GM23338 (cell line): ENCODE data around the gene ALPL. TPM values are rescaled to one million over a fixed set of nuclear protein-coding genes. Genes with fewer than 3 reads are reported as not detected.

Source experiments
- ATAC-seq: fragments of 200-7000 bp; cut with Tn5 transposase; 3 replicates; pipeline ENCODE4 v1.9.1; 2020
- DNase-seq: peaks from one replicate; pipeline ENCODE4 v3.0.0-alpha.2; 2015; ENCODE audit warnings: low spot score
- H2AFZ ChIP-seq: fragments of 200-600 bp; sonication (generic); 2 replicates; pipeline ENCODE4 v1.8.0; 2016; ENCODE audit warnings: antibody characterized with exemption, mild to moderate bottlenecking, moderate library complexity
- H3F3A ChIP-seq: fragments of 200-600 bp; sonication (generic); replicated peaks from 2 replicates; pipeline ENCODE4 v1.8.0; 2017; ENCODE audit warnings: antibody characterized with exemption, mixed run types, low read depth
- H3K27ac ChIP-seq: fragments of 200-600 bp; sonication (generic); 2 replicates; pipeline ENCODE4 v1.6.1; 2016; ENCODE audit warnings: low read depth
- H3K27me3 ChIP-seq: fragments of 200-600 bp; sonication (generic); 2 replicates; pipeline ENCODE4 v1.8.0; 2016; ENCODE audit warnings: mild to moderate bottlenecking, mixed run types, moderate library complexity; ENCODE audit not compliant: insufficient read depth
- H3K36me3 ChIP-seq: fragments of 200-600 bp; sonication (generic); 2 replicates; pipeline ENCODE4 v1.8.0; 2016; ENCODE audit warnings: mild to moderate bottlenecking; ENCODE audit not compliant: insufficient read depth
- H3K4me1 ChIP-seq: fragments of 200-600 bp; sonication (generic); 2 replicates; pipeline ENCODE4 v1.8.0; 2016; ENCODE audit warnings: mild to moderate bottlenecking, moderate library complexity; ENCODE audit not compliant: insufficient read depth
- H3K4me2 ChIP-seq: fragments of 200-600 bp; sonication (generic); 2 replicates; pipeline ENCODE4 v1.7.1; 2017; ENCODE audit warnings: mixed run types
- H3K4me3 ChIP-seq: fragments of 200-600 bp; sonication (generic); 2 replicates; pipeline ENCODE4 v1.6.1; 2016; ENCODE audit warnings: mixed run types
- H3K79me2 ChIP-seq: fragments of 200-600 bp; sonication (generic); replicated peaks from 2 replicates; pipeline ENCODE4 v1.8.0; 2017; ENCODE audit warnings: mild to moderate bottlenecking; ENCODE audit not compliant: insufficient read depth
- H3K9me2 ChIP-seq: fragments of 200-600 bp; sonication (generic); 2 replicates; pipeline ENCODE4 v1.8.0; 2017; ENCODE audit not compliant: insufficient read depth
- H4K20me1 ChIP-seq: fragments of 200-600 bp; sonication (generic); replicated peaks from 2 replicates; pipeline ENCODE4 v1.8.0; 2017; ENCODE audit warnings: mild to moderate bottlenecking; ENCODE audit not compliant: insufficient read depth
- H3K27ac Mint-ChIP-seq: 2 replicates; pipeline ENCODE4 v1.8.0; 2020; ENCODE audit warnings: inconsistent platforms, mild to moderate bottlenecking, moderate library complexity, mixed read lengths
- H3K27me3 Mint-ChIP-seq: 3 replicates; pipeline ENCODE4 v1.8.0; 2022; ENCODE audit warnings: low read depth, mild to moderate bottlenecking, moderate library complexity, mixed read lengths, inconsistent platforms; ENCODE audit not compliant: insufficient read depth, poor library complexity
- H3K36me3 Mint-ChIP-seq: 3 replicates; pipeline ENCODE4 v1.8.0; 2021; ENCODE audit warnings: low read depth, mild to moderate bottlenecking, inconsistent platforms, moderate library complexity, mixed read lengths
- H3K4me1 Mint-ChIP-seq: 3 replicates; pipeline ENCODE4 v1.8.0; 2020; ENCODE audit warnings: mild to moderate bottlenecking, inconsistent platforms, mixed read lengths
- H3K4me3 Mint-ChIP-seq: 3 replicates; pipeline ENCODE4 v1.8.0; 2021; ENCODE audit warnings: moderate library complexity, mild to moderate bottlenecking, inconsistent platforms, mixed read lengths
- H3K9me3 Mint-ChIP-seq: 3 replicates; pipeline ENCODE4 v1.8.0; 2020; ENCODE audit warnings: moderate library complexity, mild to moderate bottlenecking, inconsistent platforms, mixed read lengths
- CREB1 ChIP-seq: fragments of 250-450 bp; sonication (Bioruptor Pico); IDR thresholded peaks from 2 replicates; pipeline ENCODE4 v1.5.0; 2020; ENCODE audit warnings: low read depth, mild to moderate bottlenecking, moderate library complexity
- CTCF ChIP-seq, 2 experiments: fragments of 200-600 bp in 1 of 2; sonication (generic) in 1 of 2; conservative IDR thresholded peaks; 2 replicates each; pipeline versions ENCODE4 v1.5.1 to v1.6.1; 2016 to 2017; ENCODE audit warnings: antibody characterized with exemption in 2 of 2, low read depth in 2 of 2, mild to moderate bottlenecking in 2 of 2, moderate library complexity in 1 of 2
- ETS1 ChIP-seq: IDR thresholded peaks from 2 replicates; pipeline ENCODE4 v1.6.1; 2016; ENCODE audit warnings: antibody characterized with exemption
- EZH2 ChIP-seq: fragments of 200-600 bp; sonication (generic); IDR thresholded peaks from one replicate; pipeline ENCODE4 v1.8.0; 2017; ENCODE audit warnings: antibody characterized with exemption, mild to moderate bottlenecking, low read depth; ENCODE audit not compliant: unreplicated experiment
- EZH2phosphoT487 ChIP-seq: fragments of 200-600 bp; sonication (generic); IDR thresholded peaks from one replicate; pipeline ENCODE4 v1.8.1; 2018; ENCODE audit warnings: antibody characterized with exemption; ENCODE audit not compliant: unreplicated experiment
- JUNB ChIP-seq: IDR thresholded peaks from one replicate; pipeline ENCODE4 v1.6.1; 2016; ENCODE audit warnings: antibody characterized with exemption; ENCODE audit not compliant: unreplicated experiment
- NANOG ChIP-seq: IDR thresholded peaks from 2 replicates; pipeline ENCODE4 v1.6.1; 2016; ENCODE audit warnings: antibody characterized with exemption, borderline replicate concordance
- POLR2AphosphoS5 ChIP-seq: IDR thresholded peaks from 2 replicates; pipeline ENCODE4 v1.6.1; 2016; ENCODE audit warnings: antibody characterized with exemption, low read depth
- REST ChIP-seq: IDR thresholded peaks from one replicate; pipeline ENCODE4 v1.6.1; 2018; ENCODE audit warnings: antibody characterized with exemption; ENCODE audit not compliant: unreplicated experiment
- STAT1 ChIP-seq: IDR thresholded peaks from one replicate; pipeline ENCODE4 v1.6.1; 2016; ENCODE audit warnings: antibody characterized with exemption; ENCODE audit not compliant: unreplicated experiment
- ZNF331 ChIP-seq: fragments of 250-450 bp; sonication (Bioruptor Pico); IDR thresholded peaks from 2 replicates; pipeline ENCODE4 v1.5.0; 2020; ENCODE audit warnings: low read depth, mild to moderate bottlenecking, moderate library complexity
- ZNF462 ChIP-seq: fragments of 250-450 bp; sonication (Bioruptor Pico); IDR thresholded peaks from 2 replicates; pipeline ENCODE4 v1.5.0; 2020; ENCODE audit warnings: mild to moderate bottlenecking, moderate library complexity
- polyA plus RNA-seq: library from polyadenylated mRNA; unstranded; fragments of >200 nt; fragmentation: Nextera tagmentation; extraction: Ambion mirVana; gene quantifications from 2 replicates; pipeline ENCODE4 v1.2.1, GENCODE V29; 2016
- total RNA-seq: library from RNA; depleted of rRNA; stranded (reverse); fragments of >200 nt; shearing (Covaris generic); gene quantifications from 2 replicates; pipeline ENCODE4 v1.2.3, GENCODE V29; 2014

Gene ALPL
- total and polyA plus RNA-seq, 2 experiments from 2014 or later = 116 to 187 TPM

- Histone ChIP-seq H3K9me2 (no peaks in the 10 kb centered on the region), H3K27ac (no peak overlapping the region), H3K79me2 (no peaks in the 10 kb centered on the region), H2AFZ (no peak overlapping the region), H3K4me3 (no peak overlapping the region), H3K4me2 (no peak overlapping the region), H3K36me3 (no peaks in the 10 kb centered on the region), H3K4me1 (no peaks in the 10 kb centered on the region; the same call in 1 of the 2 replicates), H3K27me3 (no peaks in the 10 kb centered on the region), H4K20me1 (no peaks in the 10 kb centered on the region), H3F3A (no peaks in the 10 kb centered on the region)
- peaks cover 19% of the 10 kb centered on the region for H3K4me1 Mint-ChIP-seq
- H3K27ac Mint-ChIP-seq = 0 out of 2 replicates have a peak overlapping the region, but pooled peaks have one; percentile 5
- ATAC-seq = no peak
- H3K9me3 Mint-ChIP-seq = no peaks in the 10 kb centered on the region; the same call in 2 of the 3 replicates
- no peak for DNase-seq
- H3K27me3 Mint-ChIP-seq = peaks cover 19% of the 10 kb centered on the region
- no peaks in the 10 kb centered on the region; the same call in 2 of the 3 replicates for H3K36me3 Mint-ChIP-seq
- TF ChIP-seq CTCF (conservative IDR thresholded peaks at IDR 0.05; ENCODE audit: low read depth in 2 of 2) (no peak), POLR2AphosphoS5 (no peak), EZH2phosphoT487 (no peak), CREB1 (CRISPR knock-in tag) (no peak), NANOG (no peak), ZNF331 (no peak), JUNB (no peak), EZH2 (no peak), ZNF462 (CRISPR knock-in tag) (no peak), STAT1 (no peak), REST (no peak), ETS1 (no peak)
- no peak overlapping the region for H3K4me3 Mint-ChIP-seq
Observed at GRCh38 chr1:21603177-21604138, 94.2 kb downstream of the ALPL start.
